Smooth muscle cell (in vitro differentiated cells): ENCODE measurements around the gene ABCC1. TPM values are rescaled to one million over a fixed set of nuclear protein-coding genes. Genes with fewer than 3 reads are reported as not detected.

Source experiments
- DNase-seq: peaks from one replicate; lab custom pipeline; 2025; ENCODE audit not compliant: unreplicated experiment; lab: John Stamatoyannopoulos, UW
- H2AFZ ChIP-seq: fragments of 200-600 bp; sonication (generic); 2 replicates; pipeline ENCODE4 v1.6.0; 2016; ENCODE audit warnings: antibody characterized with exemption, low read depth, mild to moderate bottlenecking
- H3F3A ChIP-seq: fragments of 200-600 bp; sonication (generic); 2 replicates; pipeline ENCODE4 v1.6.0; 2017; ENCODE audit warnings: antibody characterized with exemption, low read depth
- H3K27ac ChIP-seq: fragments of 200-600 bp; sonication (generic); 2 replicates; pipeline ENCODE4 v1.5.1; 2016; ENCODE audit warnings: low read depth, mild to moderate bottlenecking
- H3K27me3 ChIP-seq: fragments of 200-600 bp; sonication (generic); 2 replicates; pipeline ENCODE4 v1.6.1; 2016; ENCODE audit warnings: low read depth, mild to moderate bottlenecking
- H3K36me3 ChIP-seq: fragments of 200-600 bp; sonication (generic); 2 replicates; pipeline ENCODE4 v1.5.1; 2016; ENCODE audit warnings: low read depth
- H3K4me1 ChIP-seq: fragments of 200-600 bp; sonication (generic); 2 replicates; pipeline ENCODE4 v1.5.1; 2016; ENCODE audit warnings: low read depth
- H3K4me2 ChIP-seq: fragments of 200-600 bp; sonication (generic); 2 replicates; pipeline ENCODE4 v1.6.0; 2016; ENCODE audit warnings: mild to moderate bottlenecking
- H3K4me3 ChIP-seq: fragments of 200-600 bp; sonication (generic); 2 replicates; pipeline ENCODE4 v1.5.1; 2016; ENCODE audit warnings: mild to moderate bottlenecking
- H3K79me2 ChIP-seq: fragments of 200-600 bp; sonication (generic); 2 replicates; pipeline ENCODE4 v1.6.0; 2016; ENCODE audit warnings: low read depth, mild to moderate bottlenecking
- H3K9ac ChIP-seq: fragments of 200-600 bp; sonication (generic); 2 replicates; pipeline ENCODE4 v1.6.0; 2016; ENCODE audit warnings: low read depth
- H3K9me3 ChIP-seq: fragments of 200-600 bp; sonication (generic); replicated peaks from 2 replicates; pipeline ENCODE4 v1.5.1; 2016; ENCODE audit warnings: low read depth
- H4K20me1 ChIP-seq: fragments of 200-600 bp; sonication (generic); 2 replicates; pipeline ENCODE4 v1.6.0; 2016; ENCODE audit warnings: low read depth
- WGBS: methylation state at CpG from one replicate; pipeline ENCODE4 v1.1.7; 2016; ENCODE audit warnings: low lambda C conversion rate; 5-methylcytosine and 5-hydroxymethylcytosine counted together
- polyA plus RNA-seq: library from polyadenylated mRNA; unstranded; fragments of >200 nt; fragmentation: Nextera tagmentation; extraction: Ambion mirVana; gene quantifications from 2 replicates; pipeline ENCODE4 v1.2.1, GENCODE V29; 2016
- total RNA-seq: library from RNA; depleted of rRNA; stranded (reverse); fragments of >200 nt; gene quantifications from 2 replicates; pipeline ENCODE4 v1.2.3, GENCODE V29; 2014
- TF ChIP-seq, protein P1 (sequence below): fragments of 200-600 bp; sonication (generic); IDR thresholded peaks from 2 replicates; pipeline ENCODE4 v1.5.1; 2017; ENCODE audit warnings: borderline replicate concordance, mild to moderate bottlenecking, antibody characterized with exemption; ENCODE audit not compliant: insufficient read depth, poor library complexity, severe bottlenecking

Gene ABCC1
- total and polyA plus RNA-seq, 2 experiments from 2014 or later, result 10.2 to 22.7 TPM

DNA sequence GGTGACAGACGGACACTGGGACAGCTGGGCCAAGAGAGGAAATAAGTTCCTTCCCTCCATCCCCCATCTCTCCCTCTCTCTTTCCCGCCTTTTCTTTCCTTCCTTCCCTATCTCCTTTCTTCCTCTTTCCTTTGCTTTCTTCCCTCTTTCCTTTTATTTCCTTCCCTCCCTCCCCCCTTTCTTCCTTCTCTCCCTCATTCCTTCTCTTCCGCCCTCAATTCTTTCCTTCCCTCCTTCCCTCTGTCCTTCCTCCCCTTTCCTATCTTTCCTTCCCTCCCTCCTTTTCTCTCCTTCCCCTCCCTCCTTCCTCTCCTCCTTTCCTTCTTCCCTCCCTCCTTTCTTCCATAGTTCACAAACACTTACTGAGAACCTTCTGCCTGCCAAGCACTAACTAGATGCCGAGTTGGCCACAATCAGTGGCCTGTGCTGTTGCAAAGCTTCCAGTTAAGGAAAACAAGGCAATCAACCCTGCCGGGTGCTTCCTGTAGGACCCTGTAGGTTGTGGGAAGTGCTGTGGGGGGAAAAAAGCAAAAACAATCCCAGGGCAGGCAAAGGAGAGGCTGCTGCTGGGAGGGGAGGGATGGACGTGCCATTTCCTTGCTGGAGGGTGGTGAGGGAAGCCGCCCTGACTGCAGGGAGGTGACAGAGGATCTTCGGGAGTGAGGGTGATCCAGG, 242.2 kb downstream of the ABCC1 start:
- Histone ChIP-seq H3K4me3 (no peak overlapping the region), H3F3A (no peaks in the 10 kb centered on the region), H3K9me3 (no peaks in the 10 kb centered on the region), H2AFZ (no peak overlapping the region), H3K9ac (no peak overlapping the region), H3K36me3 (no peaks in the 10 kb centered on the region), H3K27ac (no peak overlapping the region), H3K79me2 (no peaks in the 10 kb centered on the region), H3K27me3 (no peaks in the 10 kb centered on the region), H4K20me1 (no peaks in the 10 kb centered on the region), H3K4me2 (no peak overlapping the region), H3K4me1 (no peaks in the 10 kb centered on the region)
- TF ChIP-seq, protein P1, sequence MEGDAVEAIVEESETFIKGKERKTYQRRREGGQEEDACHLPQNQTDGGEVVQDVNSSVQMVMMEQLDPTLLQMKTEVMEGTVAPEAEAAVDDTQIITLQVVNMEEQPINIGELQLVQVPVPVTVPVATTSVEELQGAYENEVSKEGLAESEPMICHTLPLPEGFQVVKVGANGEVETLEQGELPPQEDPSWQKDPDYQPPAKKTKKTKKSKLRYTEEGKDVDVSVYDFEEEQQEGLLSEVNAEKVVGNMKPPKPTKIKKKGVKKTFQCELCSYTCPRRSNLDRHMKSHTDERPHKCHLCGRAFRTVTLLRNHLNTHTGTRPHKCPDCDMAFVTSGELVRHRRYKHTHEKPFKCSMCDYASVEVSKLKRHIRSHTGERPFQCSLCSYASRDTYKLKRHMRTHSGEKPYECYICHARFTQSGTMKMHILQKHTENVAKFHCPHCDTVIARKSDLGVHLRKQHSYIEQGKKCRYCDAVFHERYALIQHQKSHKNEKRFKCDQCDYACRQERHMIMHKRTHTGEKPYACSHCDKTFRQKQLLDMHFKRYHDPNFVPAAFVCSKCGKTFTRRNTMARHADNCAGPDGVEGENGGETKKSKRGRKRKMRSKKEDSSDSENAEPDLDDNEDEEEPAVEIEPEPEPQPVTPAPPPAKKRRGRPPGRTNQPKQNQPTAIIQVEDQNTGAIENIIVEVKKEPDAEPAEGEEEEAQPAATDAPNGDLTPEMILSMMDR, result no peak
- no peak for DNase-seq
- WGBS, result 70% methylated on average over 7 of the region's 8 CpGs

Other genes with a start within 250 kb of the ABCC1 start
- gene MYH11, start 92.6 kb upstream of the ABCC1 start, total RNA-seq, result not detected in 2 replicates
- gene MYH11, start 92.6 kb upstream of the ABCC1 start, polyA plus RNA-seq, result 0.27 and 0.58 TPM in 2 replicates
- gene CEP20, start 61.0 kb upstream of the ABCC1 start, total RNA-seq, result 38.4 and 64.1 TPM in 2 replicates
- gene CEP20, start 61.0 kb upstream of the ABCC1 start, polyA plus RNA-seq, result 29.0 and 30.5 TPM in 2 replicates